OCI-LY1 (cell line): ENCODE results near the gene MCF2L2.

Experiments
- H2AFZ ChIP-seq: fragments of 200-600 bp; sonication (generic), shearing (Covaris generic); 2 replicates; pipeline ENCODE4 v1.6.0; 2014; ENCODE audit warnings: antibody characterized with exemption, mild to moderate bottlenecking, low read length
- H3F3A ChIP-seq: fragments of 200-600 bp; sonication (generic), shearing (Covaris generic); 2 replicates; pipeline ENCODE4 v1.6.0; 2014; ENCODE audit warnings: mild to moderate bottlenecking, antibody characterized with exemption, low read length, moderate library complexity; ENCODE audit not compliant: insufficient read depth
- H3K27ac ChIP-seq: fragments of 200-600 bp; sonication (generic); 2 replicates; pipeline ENCODE4 v1.5.1; 2014; ENCODE audit warnings: low read length, mixed run types, mild to moderate bottlenecking, low read depth; ENCODE audit not compliant: poor library complexity, severe bottlenecking
- H3K27me3 ChIP-seq: fragments of 200-600 bp; sonication (generic); 2 replicates; pipeline ENCODE4 v1.6.0; 2014; ENCODE audit warnings: antibody characterized with exemption, mild to moderate bottlenecking, low read length, moderate library complexity; ENCODE audit not compliant: insufficient read depth
- H3K36me3 ChIP-seq: fragments of 200-600 bp; sonication (generic); 2 replicates; pipeline ENCODE4 v1.6.1; 2014; ENCODE audit warnings: mild to moderate bottlenecking, antibody characterized with exemption, low read length, moderate library complexity, mixed read lengths; ENCODE audit not compliant: insufficient read depth
- H3K4me1 ChIP-seq: fragments of 200-600 bp; sonication (generic); 2 replicates; pipeline ENCODE4 v1.5.1; 2014; ENCODE audit warnings: mild to moderate bottlenecking, low read length, moderate library complexity; ENCODE audit not compliant: insufficient read depth, severe bottlenecking
- H3K4me2 ChIP-seq: fragments of 200-600 bp; sonication (generic), shearing (Covaris generic); 2 replicates; pipeline ENCODE4 v1.6.1; 2014; ENCODE audit warnings: low read length
- H3K4me3 ChIP-seq: fragments of 200-600 bp; sonication (generic); 2 replicates; pipeline ENCODE4 v1.5.1; 2014; ENCODE audit warnings: low read length, low read depth, mild to moderate bottlenecking, mixed read lengths; ENCODE audit not compliant: poor library complexity, severe bottlenecking
- H3K79me2 ChIP-seq: fragments of 200-600 bp; shearing (Covaris generic); 2 replicates; pipeline ENCODE4 v1.6.1; 2016; ENCODE audit warnings: mixed run types, low read length, mixed read lengths; ENCODE audit not compliant: insufficient read depth
- H3K9ac ChIP-seq: fragments of 200-600 bp; sonication (generic), shearing (Covaris generic); 2 replicates; pipeline ENCODE4 v1.6.1; 2014; ENCODE audit warnings: mild to moderate bottlenecking, low read length, mixed read lengths
- H3K9me2 ChIP-seq: fragments of 200-600 bp; sonication (generic), shearing (Covaris generic); 2 replicates; pipeline ENCODE4 v1.6.1; 2014; ENCODE audit warnings: low read depth, mild to moderate bottlenecking, low read length, mixed read lengths
- H3K9me3 ChIP-seq: fragments of 200-600 bp; shearing (Covaris generic); 2 replicates; pipeline ENCODE4 v1.6.1; 2014; ENCODE audit warnings: low read length, mixed read lengths
- H4K20me1 ChIP-seq: fragments of 200-600 bp; sonication (generic), shearing (Covaris generic); 2 replicates; pipeline ENCODE4 v1.6.0; 2016; ENCODE audit warnings: mild to moderate bottlenecking, low read length; ENCODE audit not compliant: insufficient read depth
- CTCF ChIP-seq: fragments of 200-600 bp; sonication (generic), shearing (Covaris generic); IDR thresholded peaks from 2 replicates; pipeline ENCODE4 v1.5.1; 2017; ENCODE audit warnings: mild to moderate bottlenecking, antibody characterized with exemption, low read length, moderate library complexity, mixed read lengths
- EZH2 ChIP-seq: fragments of 200-600 bp; sonication (generic), shearing (Covaris generic); IDR thresholded peaks from 2 replicates; pipeline ENCODE4 v1.8.0; 2017; ENCODE audit warnings: borderline replicate concordance, mixed run types, mild to moderate bottlenecking, antibody characterized with exemption, low read length, moderate library complexity, mixed read lengths

Gene MCF2L2

DNA sequence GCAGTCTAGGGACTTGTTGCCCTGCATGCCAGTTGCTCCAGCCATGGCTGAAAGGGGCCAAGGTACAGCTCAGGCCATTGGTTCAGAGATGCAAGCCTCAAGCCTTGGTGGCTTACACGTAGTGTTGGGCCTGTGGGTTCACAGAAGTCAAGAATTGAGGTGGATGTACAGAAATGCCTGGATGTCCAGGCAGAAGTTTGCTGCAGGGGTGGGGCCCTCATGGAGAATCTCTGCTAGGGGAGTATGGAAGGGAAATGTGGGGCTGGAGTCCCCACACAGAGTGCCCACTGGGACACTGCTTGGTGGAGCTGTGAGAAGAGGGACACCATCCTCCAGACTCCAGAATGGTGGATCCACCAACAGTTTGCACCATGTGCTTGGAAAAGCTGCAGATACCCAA is 186.0 kb downstream of the MCF2L2 start:
- H3K9ac ChIP-seq, result no peak overlapping the region
- H3K27me3 ChIP-seq, result no peaks in the 10 kb centered on the region; the same call in 1 of the 2 replicates
- no peaks in the 10 kb centered on the region for H3K36me3 ChIP-seq
- no peak overlapping the region for H2AFZ ChIP-seq
- H3F3A ChIP-seq, result no peaks in the 10 kb centered on the region
- H3K9me3 ChIP-seq, result peaks cover 12% of the 10 kb centered on the region
- no peaks in the 10 kb centered on the region for H3K9me2 ChIP-seq
- no peak overlapping the region for H3K4me2 ChIP-seq
- H3K4me1 ChIP-seq, result no peaks in the 10 kb centered on the region
- H3K79me2 ChIP-seq, result no peaks in the 10 kb centered on the region
- no peaks in the 10 kb centered on the region for H4K20me1 ChIP-seq
- no peak overlapping the region for H3K27ac ChIP-seq
- no peak overlapping the region for H3K4me3 ChIP-seq
- TF ChIP-seq EZH2 (no peak), CTCF (no peak)

DNA sequence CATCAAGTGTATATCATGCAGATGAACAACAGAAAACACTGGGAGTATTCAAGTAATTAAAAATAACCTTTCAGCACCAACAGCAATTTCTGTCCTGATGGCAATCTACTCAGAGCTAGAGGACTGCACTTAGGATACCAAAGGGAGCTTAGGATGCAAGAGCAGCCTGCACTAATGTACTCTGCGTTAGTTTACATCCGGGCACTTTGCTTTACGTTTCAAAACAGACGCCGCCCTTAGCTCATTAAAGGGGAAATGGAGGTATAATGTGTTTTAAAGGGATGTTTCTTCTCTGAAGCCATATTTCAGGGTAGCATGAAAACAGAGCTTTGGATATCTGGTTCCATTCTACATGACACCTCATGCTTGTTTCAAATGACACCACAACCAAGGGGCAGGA is 189.4 kb downstream of the MCF2L2 start:
- Histone ChIP-seq H3K79me2 (no peaks in the 10 kb centered on the region), H3F3A (no peaks in the 10 kb centered on the region), H4K20me1 (no peaks in the 10 kb centered on the region), H3K4me3 (no peak overlapping the region), H3K4me2 (no peak overlapping the region), H3K9me3 (peaks cover 15% of the 10 kb centered on the region), H3K27ac (no peak overlapping the region), H2AFZ (no peak overlapping the region), H3K27me3 (no peaks in the 10 kb centered on the region; the same call in 1 of the 2 replicates), H3K4me1 (no peaks in the 10 kb centered on the region), H3K9ac (no peak overlapping the region), H3K9me2 (no peaks in the 10 kb centered on the region), H3K36me3 (no peaks in the 10 kb centered on the region)
- no peak for TF ChIP-seq EZH2
- TF ChIP-seq CTCF, result no peak

- Histone ChIP-seq H3K27ac (no peak overlapping the region), H2AFZ (no peak overlapping the region), H3K4me3 (no peak overlapping the region), H3K9ac (no peak overlapping the region), H3K4me2 (no peak overlapping the region), H4K20me1 (no peaks in the 10 kb centered on the region), H3K36me3 (no peaks in the 10 kb centered on the region), H3K79me2 (no peaks in the 10 kb centered on the region), H3K27me3 (no peaks in the 10 kb centered on the region; the same call in 1 of the 2 replicates), H3K4me1 (no peaks in the 10 kb centered on the region), H3K9me2 (no peaks in the 10 kb centered on the region), H3F3A (no peaks in the 10 kb centered on the region), H3K9me3 (0 out of 2 replicates have a peak, but pooled peaks cover 4% of the 10 kb centered on the region)
- no peak for TF ChIP-seq CTCF
- no peak for TF ChIP-seq EZH2
These were observed 194.5 kb downstream of the MCF2L2 start for GRCh38 chr3:183233966-183234365.
